Epidermal melanocyte (primary cell): Measurements from ENCODE around the gene WWOX.

Experiments used
- DNase-seq: peaks from one replicate; pipeline ENCODE4 v3.0.0; 2011; ENCODE audit warnings: low spot score; ENCODE audit not compliant: insufficient read length

WWOX gene

DNA sequence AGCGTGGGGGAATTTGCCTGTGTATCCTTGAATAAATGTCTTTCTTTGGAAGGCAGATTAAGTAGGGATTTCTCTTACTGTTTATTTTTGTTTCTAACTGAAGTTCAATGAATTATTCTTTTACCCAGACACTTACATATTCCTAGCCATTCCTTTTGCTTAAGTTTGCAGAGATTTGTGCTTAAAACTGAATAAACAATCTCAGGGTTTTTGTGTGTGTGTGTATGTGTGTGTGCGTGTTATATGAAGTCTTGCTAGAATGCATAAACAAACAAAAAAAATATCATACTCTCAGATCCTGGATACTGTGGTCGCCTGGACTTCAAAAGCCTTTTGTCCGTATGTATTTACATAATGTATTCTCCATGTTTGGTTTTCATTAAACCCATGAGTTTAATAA, 828.3 kb downstream of the WWOX start:
- DNase-seq, result no peak

DNA sequence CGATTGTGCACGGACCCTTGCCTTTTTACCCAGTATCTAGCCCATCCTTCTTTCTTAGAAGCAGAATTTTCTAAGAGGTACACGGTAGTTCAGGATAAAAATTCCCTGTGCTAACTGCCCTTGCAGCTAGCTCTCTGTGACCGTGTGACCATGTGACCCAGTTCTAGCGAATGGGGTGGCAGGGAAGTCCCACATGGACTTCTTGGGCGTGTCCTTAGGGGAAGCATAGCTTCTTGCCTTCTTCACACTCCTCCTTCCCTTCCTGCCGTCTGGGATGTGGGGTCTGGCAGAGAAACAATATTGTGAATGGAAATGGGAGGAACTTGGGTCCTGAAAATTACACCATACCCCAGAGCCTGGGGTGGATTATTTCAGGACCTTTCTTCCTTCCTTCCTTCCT, 830.4 kb downstream of the WWOX start:
- DNase-seq, result no peak

DNA sequence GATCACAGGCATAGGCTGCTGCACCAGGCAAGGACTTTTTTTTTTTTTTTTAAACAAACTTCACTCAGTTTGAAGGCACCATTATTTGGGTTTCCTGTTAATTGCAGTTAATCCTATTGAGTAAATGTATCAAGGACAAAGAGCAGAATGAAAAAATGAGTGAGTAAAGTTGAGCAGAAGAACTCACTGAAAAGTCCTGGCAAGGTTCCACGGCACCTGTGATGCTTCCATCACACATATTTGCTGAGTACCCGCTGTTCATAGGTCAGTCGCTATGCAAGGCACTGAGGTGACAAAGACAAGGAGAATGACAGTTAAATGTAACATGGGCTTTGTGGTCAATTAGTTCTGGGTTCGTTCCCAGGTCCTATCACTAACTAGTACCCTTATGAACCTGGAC, 831.1 kb downstream of the WWOX start:
- no peak for DNase-seq

DNA sequence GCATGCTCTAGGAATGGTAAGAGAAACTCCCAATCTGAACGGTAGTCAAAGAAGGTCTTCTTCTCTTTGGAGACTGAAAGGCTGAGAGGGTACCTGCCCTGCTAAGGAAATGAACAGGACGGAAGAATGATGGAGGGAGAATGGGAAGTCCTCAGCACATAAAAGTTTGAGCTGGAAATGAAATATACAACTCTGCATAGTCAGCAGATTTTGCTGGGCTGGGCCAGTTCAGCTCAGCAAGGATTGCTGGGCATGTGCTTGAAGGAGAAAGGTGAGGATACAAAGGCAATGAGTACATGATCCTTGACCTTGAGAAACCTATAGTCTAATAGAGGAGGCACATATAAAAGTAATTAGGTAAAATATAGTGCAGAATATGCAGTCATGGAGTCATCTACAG, 831.8 kb downstream of the WWOX start:
- no peak for DNase-seq

DNA sequence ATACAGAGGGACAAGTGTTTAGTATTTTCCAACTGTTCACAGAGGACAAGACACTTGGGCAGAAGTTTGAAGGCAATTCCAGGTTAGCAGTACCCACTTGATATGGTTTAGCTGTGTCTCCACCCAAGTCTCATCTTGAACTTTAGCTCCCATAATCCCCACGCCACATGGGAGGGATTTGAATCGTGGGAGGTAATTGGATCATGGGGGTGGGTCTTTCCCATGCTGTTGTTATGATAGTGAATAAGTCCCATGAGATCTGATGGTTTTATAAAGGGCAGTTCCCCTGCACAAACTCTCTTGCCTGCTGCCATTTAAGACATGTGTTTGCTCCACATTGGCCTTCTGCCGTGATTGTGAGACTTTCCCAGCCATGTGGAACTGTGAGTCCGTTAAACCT, 832.2 kb downstream of the WWOX start:
- no peak for DNase-seq

DNA sequence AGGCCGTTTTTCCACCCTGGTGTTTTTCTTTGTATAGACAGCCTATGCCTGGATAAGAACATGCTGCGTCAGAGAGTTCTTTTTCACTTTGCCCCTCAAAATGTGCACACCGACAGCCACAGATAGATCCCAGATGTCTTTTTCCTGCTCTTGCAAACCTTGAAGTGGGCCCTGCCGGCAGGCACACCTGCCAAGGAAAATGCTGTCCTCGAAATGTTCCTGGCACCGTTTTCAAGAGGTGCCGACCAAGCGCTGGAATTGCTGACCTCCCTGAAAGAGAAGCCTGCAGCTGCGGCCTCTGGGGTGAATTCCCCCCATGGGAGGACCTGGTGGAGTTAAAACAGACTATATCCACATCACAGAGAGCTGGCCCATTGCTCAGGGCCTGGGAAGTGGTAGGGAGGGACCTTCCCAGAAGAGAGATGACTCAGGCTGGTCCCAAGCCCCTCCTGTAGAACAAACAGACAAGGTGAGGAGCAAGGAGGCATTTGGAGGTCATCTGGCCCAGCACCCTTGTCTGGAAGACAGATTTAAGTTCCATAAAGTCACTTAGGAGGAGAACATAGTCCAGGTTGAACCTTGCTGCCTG, 833.0 kb downstream of the WWOX start:
- no peak for DNase-seq

DNA sequence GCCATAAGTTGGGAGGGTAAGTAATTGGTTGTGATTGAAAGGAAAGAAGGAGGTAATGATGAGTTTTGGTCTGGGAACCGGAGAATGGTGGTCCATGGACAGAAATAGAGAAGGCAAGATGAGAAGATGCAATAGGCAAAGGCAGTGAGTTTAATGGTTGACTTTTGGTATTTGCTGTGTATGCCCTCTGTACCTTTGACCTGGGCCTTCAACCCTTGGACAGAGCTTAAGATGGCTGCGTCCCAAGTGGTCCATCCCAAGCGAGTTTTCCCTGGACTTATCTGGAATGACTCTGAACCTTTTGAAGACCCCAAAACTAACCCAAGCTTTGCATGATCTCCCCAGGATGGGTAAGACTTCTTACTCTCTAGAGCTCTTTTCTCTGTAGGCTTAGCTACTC, 836.6 kb downstream of the WWOX start:
- no peak for DNase-seq

DNA sequence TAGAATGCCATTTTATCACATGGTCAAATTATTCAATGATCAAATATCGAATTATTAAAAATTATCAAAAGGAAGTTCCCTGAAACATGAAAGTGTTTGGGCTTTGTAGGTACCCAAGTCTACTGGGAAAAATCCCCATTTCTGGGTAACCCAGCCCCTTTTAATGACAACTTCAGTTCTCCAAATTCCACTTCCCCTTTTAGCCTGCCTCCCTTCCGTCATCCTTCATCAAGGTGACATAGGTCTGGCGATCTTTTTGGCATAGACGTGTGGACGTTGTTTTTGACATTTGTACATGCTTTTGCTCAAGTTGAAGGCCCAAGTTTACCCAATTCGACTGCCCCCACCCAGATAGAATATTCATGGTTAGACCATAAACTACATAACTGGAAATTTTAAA, 840.1 kb downstream of the WWOX start:
- no peak for DNase-seq

DNA sequence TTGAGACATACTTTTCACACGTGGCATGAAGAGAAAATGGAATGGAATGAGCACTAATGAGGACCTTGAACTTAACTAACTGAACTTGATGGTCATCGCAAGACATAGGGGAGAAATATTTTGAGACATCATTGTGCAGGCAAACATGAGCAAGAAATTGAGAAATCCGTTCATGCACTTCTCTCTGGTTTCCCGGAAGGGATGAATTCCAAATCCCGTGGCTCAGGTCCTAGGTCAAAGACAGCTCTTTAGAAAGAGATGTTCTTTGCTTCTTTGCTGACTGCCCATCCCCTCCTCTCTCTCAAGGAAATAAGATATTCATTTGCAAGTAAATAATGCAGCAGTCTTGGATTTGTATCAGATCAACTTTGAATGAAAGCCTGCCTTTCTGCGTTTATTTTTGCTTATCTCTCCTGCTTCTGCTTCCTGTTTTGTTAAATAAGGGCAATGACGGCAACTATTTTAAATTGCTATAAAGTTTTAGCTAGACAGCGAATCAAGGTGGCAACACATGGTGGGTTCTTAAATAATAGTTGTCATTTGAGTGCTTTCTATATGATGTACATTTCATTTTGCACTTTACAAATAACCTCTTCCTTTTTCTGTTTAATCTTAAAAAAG, 843.3 kb downstream of the WWOX start:
- no peak for DNase-seq

DNA sequence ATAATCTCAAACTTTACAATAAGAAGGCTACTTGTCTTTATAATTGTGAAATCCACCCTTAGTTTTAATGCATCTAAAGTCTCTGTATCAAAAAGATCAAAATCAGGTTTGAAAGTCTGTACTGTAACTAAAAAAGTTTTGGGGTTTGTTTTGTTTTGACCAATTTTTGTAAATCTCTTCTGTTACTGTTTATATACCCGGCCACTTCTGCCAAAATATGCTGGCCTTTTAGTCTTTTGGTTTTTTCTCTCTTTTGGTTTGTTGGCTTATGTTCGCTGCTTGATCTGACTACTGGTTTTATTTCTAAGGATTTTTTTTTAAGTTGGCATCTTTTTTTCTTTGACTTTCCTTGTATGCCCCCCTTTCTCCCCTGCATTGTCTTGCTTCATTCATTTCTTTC, 845.9 kb downstream of the WWOX start:
- DNase-seq, result no peak

DNA sequence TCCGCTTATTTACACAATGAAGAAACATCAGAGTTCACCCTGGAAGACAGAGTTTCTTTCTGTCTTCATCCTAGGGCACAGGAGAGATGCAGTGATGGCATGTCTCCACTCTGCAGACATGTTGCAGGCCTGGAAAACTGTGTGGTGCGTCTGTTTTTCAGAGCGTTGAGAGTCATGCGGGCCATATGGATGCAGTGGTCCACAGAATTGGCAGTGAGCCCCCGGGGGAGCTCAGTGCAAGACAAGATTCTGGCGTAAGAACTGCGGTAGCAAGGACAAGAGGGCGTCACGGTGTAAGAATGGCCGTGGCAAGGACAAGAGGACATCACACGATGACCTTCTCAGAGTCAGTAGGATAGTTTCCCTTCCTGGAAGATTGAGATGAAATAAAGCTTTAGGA, 847.1 kb downstream of the WWOX start:
- DNase-seq, result no peak

DNA sequence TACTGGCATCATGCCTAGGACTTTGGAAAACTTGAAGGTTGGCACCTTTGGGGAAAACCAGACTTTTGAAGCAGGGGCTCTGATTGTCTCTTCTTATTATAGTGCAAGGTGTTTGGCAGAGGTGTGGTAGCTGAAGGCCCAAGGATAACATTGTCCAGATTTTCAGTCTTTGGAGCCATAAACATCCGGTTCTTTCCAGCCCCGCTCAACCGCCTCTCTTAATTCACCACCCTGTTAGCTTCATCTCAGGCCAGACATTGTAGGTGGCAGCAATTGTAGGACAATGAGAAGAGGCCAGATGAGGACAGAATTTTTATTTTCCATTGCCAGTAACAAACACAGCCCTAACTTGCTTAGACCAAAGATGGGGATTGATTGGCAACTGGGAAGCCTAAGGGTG, 851.3 kb downstream of the WWOX start:
- no peak for DNase-seq

DNA sequence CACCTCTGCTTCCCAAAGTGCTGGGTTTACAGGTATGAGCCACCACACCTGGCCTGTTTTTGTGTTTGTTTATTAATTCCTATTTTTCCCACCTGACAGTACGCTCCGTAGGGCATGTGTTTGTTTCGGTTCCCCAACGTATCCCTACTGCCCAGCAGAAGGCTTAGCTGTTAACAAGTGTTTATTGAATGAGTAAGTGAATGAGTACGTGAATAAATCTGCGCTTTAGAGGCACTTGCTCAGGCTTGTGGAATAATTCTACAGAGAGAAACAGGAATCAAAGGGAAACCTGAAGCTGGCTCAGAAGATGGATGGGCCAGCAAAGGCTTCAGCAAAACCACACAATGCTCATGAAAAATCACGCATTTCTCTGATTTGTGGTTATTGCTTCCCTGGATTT, 853.2 kb downstream of the WWOX start:
- DNase-seq, result no peak

DNA sequence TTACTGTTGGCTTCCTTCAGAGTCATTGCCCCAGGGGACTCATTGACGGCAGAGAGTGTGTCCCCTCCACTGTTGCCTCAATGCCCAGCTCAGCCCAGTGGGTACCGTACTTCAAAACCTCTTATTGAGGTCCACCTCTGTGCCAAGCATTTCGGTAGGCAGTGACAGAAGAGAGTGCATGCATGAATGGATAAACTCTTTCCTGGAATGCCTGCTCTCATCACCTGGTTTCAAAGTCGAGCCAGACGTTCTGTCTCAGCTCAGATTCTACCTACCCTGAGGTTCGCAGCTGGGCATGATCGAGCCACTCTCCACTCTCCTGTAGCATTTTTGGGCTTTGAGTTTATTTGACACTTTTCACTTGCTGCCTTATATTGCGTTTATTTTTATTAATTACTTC, 854.1 kb downstream of the WWOX start:
- DNase-seq, result no peak

DNA sequence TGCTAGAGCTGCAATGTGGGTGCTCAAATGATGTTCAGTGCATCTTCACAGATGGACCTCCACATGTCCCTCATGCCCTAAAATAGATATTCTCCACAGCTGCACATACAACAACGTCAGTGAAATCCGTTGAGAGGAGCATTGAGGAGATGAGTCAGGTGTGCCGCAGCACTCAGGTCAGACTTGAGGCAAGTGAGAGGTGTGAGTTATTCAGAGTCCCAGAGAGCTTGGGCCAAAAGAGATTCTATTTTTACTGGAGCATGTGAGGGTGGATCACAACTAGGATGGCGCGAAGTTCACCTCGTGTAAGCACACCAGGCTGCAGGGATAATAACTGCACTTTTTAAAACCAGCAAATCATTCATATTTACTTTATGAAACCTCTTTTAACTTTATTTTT, 855.8 kb downstream of the WWOX start:
- no peak for DNase-seq

DNA sequence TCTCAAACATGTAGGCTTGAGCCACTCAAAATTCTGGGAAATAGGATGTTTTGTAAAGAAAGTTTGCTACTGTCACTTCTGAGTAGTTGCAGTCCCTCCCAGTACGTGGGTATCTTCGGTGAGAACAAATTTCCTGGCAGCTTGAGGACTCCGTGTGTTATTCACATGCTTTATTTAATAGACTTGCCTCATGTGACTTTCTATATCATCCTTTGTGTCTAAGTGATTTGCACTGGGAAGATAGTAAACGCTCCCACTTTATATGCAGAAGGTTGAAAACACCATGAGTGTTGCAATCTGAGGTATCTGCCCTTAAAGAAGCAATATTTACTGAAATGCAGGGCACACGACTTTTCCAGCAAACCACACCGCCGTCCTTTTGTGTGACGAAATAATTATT, 857.4 kb downstream of the WWOX start:
- DNase-seq, result no peak

DNA sequence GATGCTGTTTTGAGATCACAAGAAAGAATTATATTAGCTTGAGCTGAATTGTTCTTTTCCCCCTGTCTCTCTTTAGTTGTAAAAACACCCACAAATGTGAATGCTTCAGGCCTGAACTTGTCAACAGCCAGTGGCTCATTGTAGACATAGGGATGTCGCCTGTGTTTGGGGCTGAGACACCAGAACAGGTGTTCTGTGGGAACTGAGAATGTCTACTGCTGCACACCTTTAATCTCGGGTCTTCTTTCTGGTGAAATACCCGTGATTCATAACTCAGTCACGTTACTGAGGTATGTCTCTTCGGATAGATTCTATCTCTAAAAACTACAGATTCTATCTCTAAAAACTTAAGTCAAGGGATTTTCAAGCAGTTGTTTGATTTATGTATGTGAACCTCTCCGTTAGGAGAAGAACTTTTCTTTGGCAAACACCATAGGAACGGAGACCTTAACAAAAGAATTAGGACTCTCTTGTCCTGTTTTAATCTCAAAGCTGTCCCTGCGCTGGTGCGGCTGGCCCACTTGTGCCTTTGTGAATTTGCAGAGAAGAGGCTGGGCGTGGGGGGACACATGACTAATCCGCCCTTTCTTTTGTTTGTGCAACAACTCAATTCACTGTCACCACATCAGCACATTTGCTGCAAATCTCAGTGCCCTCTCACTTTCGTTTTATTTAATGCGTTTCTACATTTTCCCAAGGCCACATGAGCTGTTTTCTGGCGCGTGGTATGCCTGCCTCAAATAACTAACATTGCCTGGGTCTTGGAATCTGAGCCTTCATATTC, 858.1 kb downstream of the WWOX start:
- no peak for DNase-seq

DNA sequence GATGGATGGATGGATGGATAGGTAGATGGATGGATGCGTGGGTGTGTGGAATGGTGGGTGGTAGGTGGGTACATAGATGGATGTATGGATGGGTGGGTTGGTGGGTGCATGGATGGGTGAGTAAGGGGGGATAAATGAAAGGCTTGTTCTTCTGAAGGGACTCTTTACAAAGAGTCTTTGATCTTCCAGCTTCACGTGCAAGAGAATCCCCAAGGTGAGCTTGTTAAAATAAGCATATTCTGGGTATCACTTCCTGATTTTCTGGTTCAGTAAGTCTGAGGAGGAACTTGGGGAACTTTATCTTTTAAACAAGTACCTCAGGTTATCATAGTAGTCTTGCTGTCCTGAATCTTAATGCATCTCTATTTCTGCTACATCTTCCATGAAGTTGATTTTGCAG, 862.0 kb downstream of the WWOX start:
- no peak for DNase-seq

DNA sequence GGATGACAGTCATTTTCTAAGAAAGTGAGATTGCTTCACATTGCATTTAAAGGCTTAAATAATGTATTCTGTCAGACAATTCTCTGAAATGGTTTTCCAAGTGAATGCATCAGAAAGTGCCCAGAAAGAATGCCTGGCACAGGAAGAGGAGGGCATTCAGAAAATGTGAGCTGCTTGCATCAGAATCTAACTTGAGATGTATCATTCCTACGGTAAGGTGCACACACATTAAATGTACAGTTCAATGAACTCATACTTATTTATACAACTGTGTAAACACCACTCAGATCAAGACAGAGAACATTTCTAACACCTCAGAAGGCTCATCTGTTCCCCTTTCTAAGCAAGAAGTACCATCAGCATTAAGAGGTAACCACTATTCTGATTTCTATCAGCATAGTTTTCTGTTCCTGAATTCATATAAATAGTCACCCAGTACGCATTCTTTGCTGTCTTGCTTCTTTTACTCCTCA, 863.0 kb downstream of the WWOX start:
- DNase-seq, result no peak

DNA sequence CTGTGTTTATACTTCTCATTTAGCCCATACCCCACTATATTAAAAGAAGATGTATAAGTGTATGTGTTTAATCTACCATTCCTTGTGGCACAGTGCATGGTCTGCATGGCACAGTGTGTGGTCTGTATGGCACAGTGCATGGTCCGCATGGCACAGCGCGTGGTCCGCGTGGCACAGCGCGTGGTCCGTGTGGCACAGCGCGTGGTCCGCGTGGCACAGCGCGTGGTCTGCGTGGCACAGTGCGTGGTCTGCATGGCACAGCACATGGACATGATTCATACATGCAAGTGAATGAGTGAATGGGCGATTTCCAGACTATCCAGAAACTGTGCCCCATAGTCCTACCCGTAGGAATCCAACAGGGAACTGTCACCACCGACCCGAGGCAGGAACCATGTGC, 868.5 kb downstream of the WWOX start:
- DNase-seq, result no peak

DNA sequence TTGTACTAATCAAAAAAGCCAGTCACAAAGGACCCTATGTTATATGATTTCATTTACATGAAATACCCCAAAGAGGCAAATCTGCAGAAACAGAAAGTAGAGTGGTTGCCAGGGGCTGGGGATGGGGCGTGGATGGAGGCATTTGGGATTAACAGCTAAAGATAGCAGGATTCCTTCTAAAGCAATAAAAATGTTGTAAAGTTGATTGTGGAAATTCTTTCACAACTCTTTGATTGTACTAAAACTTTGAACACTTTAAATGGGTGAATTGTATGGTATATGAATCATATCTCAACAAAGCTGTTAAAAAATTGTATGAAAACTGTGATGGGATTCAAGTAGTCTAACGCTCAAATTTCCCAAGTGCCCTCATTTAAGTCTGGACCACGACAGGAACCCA, 870.3 kb downstream of the WWOX start:
- no peak for DNase-seq

DNA sequence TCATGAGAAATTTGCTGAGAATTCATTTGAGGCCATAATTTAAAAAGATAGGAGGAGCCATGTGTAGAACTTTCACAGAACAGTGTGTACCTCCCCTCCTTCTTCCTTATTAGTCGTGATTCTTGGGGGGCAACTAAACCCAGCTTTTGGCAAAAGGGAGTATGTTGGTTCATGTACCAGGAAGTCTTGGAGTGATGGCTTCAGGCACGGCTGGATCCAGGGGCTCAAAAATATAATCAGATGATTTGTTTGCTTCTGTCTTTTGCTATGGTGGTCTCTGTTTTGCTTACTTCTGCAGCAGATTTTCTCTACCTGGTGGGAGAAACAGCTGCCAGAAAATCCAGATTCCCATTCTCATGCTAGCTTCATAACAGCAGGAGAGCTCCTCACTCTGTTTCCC, 871.2 kb downstream of the WWOX start:
- DNase-seq, result no peak

DNA sequence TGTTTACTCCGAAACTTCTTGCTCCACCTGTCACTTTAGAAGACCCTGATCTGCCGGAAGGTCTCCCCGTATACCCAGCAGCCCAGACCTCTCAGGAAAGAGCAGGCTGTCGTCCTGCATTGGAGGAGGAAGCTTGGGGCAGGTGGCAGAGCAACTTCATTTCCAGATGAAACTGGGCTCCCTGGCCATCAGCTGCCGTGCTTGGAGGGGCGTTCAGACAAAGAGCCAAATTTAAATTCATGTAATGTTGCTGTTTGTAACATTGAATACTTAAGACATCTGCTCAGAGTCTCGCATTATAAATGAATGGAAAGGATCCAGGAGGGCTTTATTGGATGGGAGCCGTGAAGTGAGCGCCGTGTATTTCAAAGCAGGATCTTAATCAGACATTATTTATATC, 872.6 kb downstream of the WWOX start:
- no peak for DNase-seq
